ENCODE data around the gene KLK5.
A peak's percentile ranks its signal among the peaks of the same experiment; 100 is the strongest.
"Not testable (repeated sequence)": the region's sequence is repeated elsewhere in the genome, so short reads cannot be mapped to it uniquely, and the experiment has no call there.

The KLK5 gene

GRCh38 chr19:50922317-50922853 is 30.5 kb downstream of the KLK5 start:
- DNase-seq (ENCODE audit: low read depth in 2 of 2, low spot score in 1 of 2) = peak; percentile 39 to 51

- no peak for DNase-seq (ENCODE audit: low read depth in 2 of 2, low spot score in 1 of 2)
Observed at GRCh38 chr19:50921426-50922316, 31.2 kb downstream of the KLK5 start.

- DNase-seq (ENCODE audit: low read depth in 2 of 2, low spot score in 1 of 2) = no peak
Observed at GRCh38 chr19:50916069-50916468, 36.8 kb downstream of the KLK5 start.

DNA sequence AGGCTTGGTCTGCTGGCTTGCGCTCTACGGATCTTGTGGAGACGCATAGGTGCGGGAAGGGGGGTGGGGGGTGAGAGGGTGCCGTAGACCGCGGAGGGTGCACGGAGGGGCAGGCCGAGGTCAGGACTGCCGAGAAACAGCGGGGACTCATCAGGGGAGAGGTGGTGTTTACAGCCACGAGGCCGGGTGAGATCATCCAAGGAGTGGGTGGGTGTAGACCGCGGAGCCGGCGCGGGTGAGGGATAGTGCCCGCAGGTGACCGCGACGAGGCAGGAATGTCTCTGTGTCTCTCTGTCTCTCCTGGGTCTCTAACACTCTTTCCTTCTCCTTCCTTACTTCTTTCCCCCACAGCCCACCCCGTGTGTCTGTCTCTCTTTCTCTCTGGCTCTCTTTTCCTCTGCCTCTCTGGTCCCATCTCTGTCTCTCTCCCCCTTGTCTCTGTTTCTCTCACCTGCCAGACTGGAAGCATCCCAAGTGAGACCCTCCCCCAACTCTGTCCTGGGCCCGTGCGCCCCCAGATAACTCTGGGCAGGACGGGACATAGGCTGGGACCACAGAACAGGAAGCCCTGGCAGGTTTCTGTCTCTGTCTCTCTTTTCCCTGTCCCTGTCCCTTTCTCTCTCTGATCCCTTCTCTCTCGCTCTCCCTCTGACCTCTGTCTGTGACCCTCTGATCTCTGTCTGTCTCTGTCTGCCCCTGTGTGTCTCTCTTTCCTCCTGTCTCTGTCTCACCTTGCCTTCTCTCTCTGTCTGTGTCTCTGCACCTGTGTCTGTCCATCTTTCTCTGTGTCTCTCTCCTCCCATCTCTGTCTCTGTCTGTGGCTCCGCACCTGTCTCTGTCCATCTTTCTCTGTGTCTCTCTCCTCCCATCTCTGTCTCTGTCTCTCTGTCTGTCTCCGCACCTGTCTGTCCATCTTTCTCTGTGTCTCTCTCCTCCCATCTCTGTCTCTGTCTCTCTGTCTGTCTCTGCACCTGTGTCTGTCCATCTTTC is 39.8 kb downstream of the KLK5 start:
- no peak for DNase-seq (ENCODE audit: low read depth in 2 of 2, low spot score in 1 of 2)

GRCh38 chr19:50912102-50912599 is 40.7 kb downstream of the KLK5 start:
- no peak for DNase-seq (ENCODE audit: low read depth in 2 of 2, low spot score in 1 of 2)

DNA sequence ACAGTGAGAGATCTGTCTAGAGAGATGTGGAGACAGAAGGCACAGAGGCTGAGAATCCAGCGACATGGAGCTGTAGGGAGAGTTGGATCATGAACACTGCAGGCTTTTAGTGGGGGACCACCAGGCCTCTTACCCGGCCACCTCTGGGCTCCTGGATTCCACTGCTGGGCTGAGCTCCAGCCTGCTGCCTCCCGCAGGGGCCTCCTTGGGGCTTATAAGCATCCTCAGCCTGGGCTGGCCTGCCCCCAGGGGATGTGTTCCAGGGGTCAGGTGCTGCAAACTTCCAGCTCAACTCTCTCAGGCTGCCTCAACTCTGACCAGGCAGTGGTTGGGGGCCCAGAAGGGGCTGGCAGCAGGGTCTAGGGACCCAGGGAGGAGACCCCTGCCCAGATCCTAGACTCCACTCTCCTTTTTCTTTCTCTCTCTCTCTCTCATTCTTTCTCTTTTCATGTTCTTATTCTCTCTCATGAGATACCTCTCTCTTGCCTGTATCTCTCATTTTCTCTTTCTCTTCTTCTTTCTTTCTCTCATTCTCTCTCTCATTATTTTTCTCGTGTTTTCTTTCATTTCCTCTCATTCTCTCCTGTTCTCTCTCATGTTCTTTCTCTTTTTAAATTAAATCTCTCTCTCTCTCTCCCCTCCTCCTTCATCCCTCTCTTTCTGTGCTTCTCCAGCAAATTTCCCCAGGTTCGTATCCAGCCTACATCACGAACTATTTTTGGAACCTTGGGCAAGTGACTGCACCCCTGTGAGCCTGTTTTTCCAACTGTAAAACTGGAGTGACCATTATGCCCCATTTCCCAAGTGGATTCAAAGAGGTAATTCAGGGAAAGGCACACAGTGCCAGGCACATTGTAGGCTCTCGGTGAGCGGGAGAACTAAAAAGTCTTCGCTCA is 41.4 kb downstream of the KLK5 start, which contains the start of gene KLK4:
TSS of gene KLK4 (minus strand) at position 190 of the 896 bp plus-strand sequence. CDS start 657 bp downstream, outside the sequence.
- no peak for DNase-seq (ENCODE audit: low read depth in 2 of 2, low spot score in 1 of 2)

GRCh38 chr19:50910722-50911121 is 42.1 kb downstream of the KLK5 start:
- DNase-seq (ENCODE audit: low read depth in 2 of 2, low spot score in 1 of 2) = no peak

DNA sequence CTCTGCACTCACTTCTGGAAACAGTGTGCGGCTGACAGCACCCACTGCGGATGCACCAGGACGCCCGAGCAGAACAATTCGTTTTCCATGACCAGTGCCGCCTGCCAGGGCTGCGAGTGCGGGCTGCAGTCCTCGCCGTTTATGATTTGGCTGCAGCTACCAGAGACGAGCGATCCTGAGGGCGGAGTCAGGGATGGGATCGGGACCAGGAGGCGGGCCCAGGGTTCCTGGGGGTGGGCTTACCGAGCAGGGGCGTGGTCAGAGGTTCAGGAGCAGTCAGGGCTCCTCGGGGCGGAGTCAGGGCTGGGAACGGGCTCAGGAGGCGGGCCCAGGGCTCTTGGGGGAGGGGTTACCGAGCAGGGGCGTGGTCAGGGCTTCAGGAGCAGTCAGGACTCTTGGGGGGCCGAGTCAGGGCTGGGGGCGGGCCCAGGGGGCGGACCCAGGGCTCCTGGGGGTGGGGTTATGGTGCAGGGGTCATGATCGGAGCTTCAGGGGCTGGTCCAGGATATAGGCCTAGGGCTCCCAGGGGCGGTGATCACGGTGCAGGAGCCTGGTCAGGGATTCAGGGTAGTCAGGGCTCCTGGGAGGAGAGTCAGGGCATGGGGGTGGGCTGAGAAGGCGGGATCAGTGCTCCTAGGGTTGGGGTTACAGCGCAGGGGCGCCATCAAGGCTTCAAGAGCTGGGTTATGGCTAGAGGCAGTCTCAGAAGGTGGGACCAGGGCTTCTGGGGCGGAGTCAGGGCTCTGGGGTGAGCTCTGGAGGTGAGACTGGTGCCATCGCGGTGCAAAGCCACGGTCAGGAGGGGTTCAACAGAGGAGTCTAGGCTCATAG is 43.4 kb downstream of the KLK5 start:
- no peak for DNase-seq (ENCODE audit: low read depth in 2 of 2, low spot score in 1 of 2)

- DNase-seq (ENCODE audit: low read depth in 2 of 2, low spot score in 1 of 2) = no peak
Observed at GRCh38 chr19:50908336-50908735, 44.5 kb downstream of the KLK5 start.

- no peak for DNase-seq (ENCODE audit: low read depth in 2 of 2, low spot score in 1 of 2)
Observed at GRCh38 chr19:50906217-50906616, 46.6 kb downstream of the KLK5 start.

- DNase-seq (ENCODE audit: low read depth in 2 of 2, low spot score in 1 of 2) = no peak
Observed at GRCh38 chr19:50902640-50903039, 50.2 kb downstream of the KLK5 start.

DNA sequence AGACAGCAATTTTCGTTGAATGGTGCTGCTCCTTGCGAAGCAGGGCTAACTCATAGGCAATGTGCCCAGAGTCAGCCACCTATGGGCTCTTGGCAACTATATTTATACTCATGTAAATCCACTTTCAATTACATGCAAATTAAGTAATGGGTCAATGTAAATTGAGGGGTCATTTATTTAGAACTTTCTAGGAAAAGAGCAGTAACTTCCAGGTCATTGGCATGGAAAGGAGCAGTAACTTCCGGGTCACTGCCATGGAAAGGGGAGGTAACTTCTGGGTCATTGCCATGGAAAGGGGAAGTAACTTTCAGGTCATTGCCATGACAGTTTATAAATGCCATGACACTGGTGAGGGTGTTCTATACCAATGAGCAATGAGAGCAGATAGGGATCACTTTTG is 53.3 kb downstream of the KLK5 start:
- DNase-seq (ENCODE audit: low read depth in 2 of 2, low spot score in 1 of 2) = no peak

DNA sequence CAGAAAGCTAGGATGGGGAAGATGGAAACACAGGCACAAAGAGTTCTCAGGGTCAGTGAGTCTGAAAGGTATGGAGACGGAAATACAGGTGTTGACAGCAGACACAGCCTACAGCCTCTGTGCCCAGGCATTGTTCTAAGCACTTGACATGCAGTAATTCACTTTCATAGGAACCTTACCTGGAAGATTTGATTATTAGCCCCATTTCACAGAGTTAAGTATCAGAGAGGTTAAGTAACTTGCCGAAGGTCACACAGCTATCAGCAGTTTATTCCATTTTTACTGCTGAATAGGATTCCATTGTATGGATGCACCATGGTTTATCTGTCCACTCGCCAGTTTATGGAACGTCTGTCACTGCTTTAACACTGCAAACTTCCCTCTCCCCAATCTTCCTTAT is 54.8 kb downstream of the KLK5 start:
- no peak for DNase-seq (ENCODE audit: low read depth in 2 of 2, low spot score in 1 of 2)

- DNase-seq (ENCODE audit: low read depth in 2 of 2, low spot score in 1 of 2) = no peak
Observed at GRCh38 chr19:50897612-50898011, 55.2 kb downstream of the KLK5 start.

GRCh38 chr19:50897191-50897607 is 55.6 kb downstream of the KLK5 start:
- DNase-seq (ENCODE audit: low read depth in 2 of 2, low spot score in 1 of 2) = no peak

GRCh38 chr19:50896591-50897190 is 56.1 kb downstream of the KLK5 start:
- no peak for DNase-seq (ENCODE audit: low read depth in 2 of 2, low spot score in 1 of 2)

DNA sequence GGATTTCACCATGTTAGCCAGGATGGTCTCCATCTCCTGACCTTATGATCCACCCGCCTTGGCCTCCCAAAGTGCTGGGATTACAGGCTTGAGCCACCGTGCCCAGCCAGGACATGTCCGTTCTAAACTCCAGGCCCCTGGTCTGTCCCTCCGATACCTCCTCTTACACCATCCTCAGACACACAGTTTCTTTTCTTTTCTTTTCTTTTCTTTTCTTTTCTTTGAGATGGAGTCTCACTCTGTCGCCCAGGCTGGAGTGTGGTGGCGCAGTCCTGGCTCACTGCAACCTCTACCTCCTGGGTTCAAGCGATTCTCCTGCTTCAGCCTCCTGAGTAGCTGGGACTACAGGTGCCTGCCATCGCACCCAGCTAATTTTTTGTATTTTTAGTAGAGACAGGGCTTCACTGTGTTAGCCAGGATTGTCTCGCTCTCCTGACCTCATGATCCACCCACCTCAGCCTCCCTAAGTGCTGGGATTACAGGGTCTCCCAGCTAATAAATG is 56.7 kb downstream of the KLK5 start:
- DNase-seq (ENCODE audit: low read depth in 2 of 2, low spot score in 1 of 2) = not testable (repeated sequence)

GRCh38 chr19:50894478-50895356 is 58.1 kb downstream of the KLK5 start:
- no peak for DNase-seq (ENCODE audit: low read depth in 2 of 2, low spot score in 1 of 2)
